ENCODE measurements around the gene ZNF135.

- TF ChIP-seq, protein P1, sequence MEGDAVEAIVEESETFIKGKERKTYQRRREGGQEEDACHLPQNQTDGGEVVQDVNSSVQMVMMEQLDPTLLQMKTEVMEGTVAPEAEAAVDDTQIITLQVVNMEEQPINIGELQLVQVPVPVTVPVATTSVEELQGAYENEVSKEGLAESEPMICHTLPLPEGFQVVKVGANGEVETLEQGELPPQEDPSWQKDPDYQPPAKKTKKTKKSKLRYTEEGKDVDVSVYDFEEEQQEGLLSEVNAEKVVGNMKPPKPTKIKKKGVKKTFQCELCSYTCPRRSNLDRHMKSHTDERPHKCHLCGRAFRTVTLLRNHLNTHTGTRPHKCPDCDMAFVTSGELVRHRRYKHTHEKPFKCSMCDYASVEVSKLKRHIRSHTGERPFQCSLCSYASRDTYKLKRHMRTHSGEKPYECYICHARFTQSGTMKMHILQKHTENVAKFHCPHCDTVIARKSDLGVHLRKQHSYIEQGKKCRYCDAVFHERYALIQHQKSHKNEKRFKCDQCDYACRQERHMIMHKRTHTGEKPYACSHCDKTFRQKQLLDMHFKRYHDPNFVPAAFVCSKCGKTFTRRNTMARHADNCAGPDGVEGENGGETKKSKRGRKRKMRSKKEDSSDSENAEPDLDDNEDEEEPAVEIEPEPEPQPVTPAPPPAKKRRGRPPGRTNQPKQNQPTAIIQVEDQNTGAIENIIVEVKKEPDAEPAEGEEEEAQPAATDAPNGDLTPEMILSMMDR (IDR thresholded peaks at IDR 0.05) = no peak
- TF ChIP-seq POLR2A (IDR thresholded peaks at IDR 0.05) = no peak
Measured at GRCh38 chr19:58044391-58044790, 14.7 kb upstream of the ZNF135 start.
